ENCODE measurements around the gene ZSWIM5.

DNA sequence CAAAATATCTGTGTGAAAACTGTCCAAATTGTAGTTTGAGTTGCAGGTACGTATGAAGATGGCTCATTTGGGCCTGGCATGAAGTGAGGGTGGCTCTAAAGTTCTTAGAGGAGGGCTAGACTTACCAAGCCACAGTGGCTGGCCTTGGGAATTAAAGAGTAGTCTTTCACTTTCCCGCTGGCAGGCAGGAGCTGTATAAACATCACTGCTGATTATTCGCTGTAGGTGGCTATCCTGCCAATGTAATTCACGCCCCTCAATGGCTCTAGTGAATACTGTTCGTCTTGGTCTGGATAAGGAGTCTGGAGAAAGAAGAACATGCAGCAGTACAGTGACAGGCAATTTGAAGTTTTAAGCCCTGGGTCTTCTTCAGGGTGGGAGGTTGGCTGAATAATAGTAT, 163.3 kb downstream of the ZSWIM5 start:
- TF ChIP-seq POLR2AphosphoS5 (IDR thresholded peaks at IDR 0.05; ENCODE audit: low read depth, low read length) = no peak
- no peak for TF ChIP-seq SIN3A (IDR thresholded peaks at IDR 0.05; ENCODE audit: borderline replicate concordance, insufficient read depth, low read length)
- no peak for TF ChIP-seq TAF1 (IDR thresholded peaks at IDR 0.05; ENCODE audit: borderline replicate concordance, insufficient read depth, low read length)
- TF ChIP-seq FOXP2 (optimal IDR thresholded peaks at IDR 0.05; ENCODE audit: borderline replicate concordance, extremely low read depth, extremely low read length, insufficient read depth) = no peak
- TF ChIP-seq REST (IDR thresholded peaks at IDR 0.05; ENCODE audit: insufficient read depth in 1 of 2, low read depth in 2 of 2, low read length in 2 of 2) = no peak

Measured in PFSK-1 (cell line).